Mesendoderm (in vitro differentiated cells): ENCODE data around the gene ADGRG6.

Source experiments
- DNase-seq: peaks from one replicate; pipeline ENCODE4 v3.0.0; 2013
- H2AK5ac ChIP-seq: 2 replicates; pipeline ENCODE4 v1.6.1; 2013; ENCODE audit warnings: low read length, inconsistent platforms
- H2BK120ac ChIP-seq: 2 replicates; pipeline ENCODE4 v1.6.1; 2013; ENCODE audit warnings: low read depth, mild to moderate bottlenecking, low read length, moderate library complexity, mixed read lengths
- H2BK15ac ChIP-seq: replicated peaks from 2 replicates; pipeline ENCODE4 v1.6.1; 2013; ENCODE audit warnings: low read depth, mild to moderate bottlenecking, moderate library complexity
- H2BK5ac ChIP-seq: 2 replicates; pipeline ENCODE4 v1.6.1; 2013; ENCODE audit warnings: low read length, inconsistent platforms
- H3K18ac ChIP-seq: 2 replicates; pipeline ENCODE4 v1.6.1; 2013; ENCODE audit warnings: mild to moderate bottlenecking, low read length, mixed read lengths
- H3K23ac ChIP-seq: one replicate; pipeline ENCODE4 v1.6.1; 2013; ENCODE audit warnings: low read length
- H3K27ac ChIP-seq: 2 replicates; pipeline ENCODE4 v1.5.1; 2013; ENCODE audit warnings: low read depth, mild to moderate bottlenecking, inconsistent platforms, low read length, moderate library complexity
- H3K27me3 ChIP-seq: 2 replicates; pipeline ENCODE4 v1.6.1; 2013; ENCODE audit warnings: low read length, control low read depth, mild to moderate bottlenecking, inconsistent platforms; ENCODE audit not compliant: insufficient read depth, poor library complexity
- H3K36me3 ChIP-seq: 2 replicates; pipeline ENCODE4 v1.6.1; 2013; ENCODE audit warnings: low read length, inconsistent platforms; ENCODE audit not compliant: control insufficient read depth, insufficient read depth
- H3K4ac ChIP-seq: one replicate; pipeline ENCODE4 v1.6.1; 2013; ENCODE audit warnings: low read depth, mild to moderate bottlenecking, low read length, moderate library complexity
- H3K4me1 ChIP-seq: 2 replicates; pipeline ENCODE4 v1.6.1; 2013; ENCODE audit warnings: low read depth, low read length, inconsistent platforms; ENCODE audit not compliant: control insufficient read depth
- H3K4me2 ChIP-seq: 2 replicates; pipeline ENCODE4 v1.6.1; 2013; ENCODE audit warnings: low read length
- H3K4me3 ChIP-seq: 2 replicates; pipeline ENCODE4 v1.5.1; 2013; ENCODE audit warnings: mild to moderate bottlenecking, low read length
- H3K56ac ChIP-seq: one replicate; pipeline ENCODE4 v1.6.1; 2013; ENCODE audit warnings: low read length
- H3K79me1 ChIP-seq: 2 replicates; pipeline ENCODE4 v1.6.1; 2013; ENCODE audit warnings: low read length, inconsistent platforms
- H3K79me2 ChIP-seq: 2 replicates; pipeline ENCODE4 v1.6.1; 2013; ENCODE audit warnings: mild to moderate bottlenecking, low read length; ENCODE audit not compliant: control insufficient read depth, insufficient read depth
- H3K9ac ChIP-seq: 2 replicates; pipeline ENCODE4 v1.6.1; 2013; ENCODE audit warnings: low read length, inconsistent platforms
- H4K5ac ChIP-seq: one replicate; pipeline ENCODE4 v1.6.1; 2013; ENCODE audit warnings: low read length
- H4K8ac ChIP-seq: one replicate; pipeline ENCODE4 v1.6.1; 2013; ENCODE audit warnings: low read depth, mild to moderate bottlenecking, control low read depth, low read length, moderate library complexity
- WGBS: extraction: QIAGEN DNeasy Blood & Tissue Kit; methylation state at CpG from one replicate; pipeline ENCODE4 v1.1.7; 2013; ENCODE audit warnings: low lambda C conversion rate, missing lambda C conversion rate; ENCODE audit not compliant: insufficient coverage; ENCODE audit errors: extremely low coverage; 5-methylcytosine and 5-hydroxymethylcytosine counted together

Gene ADGRG6

DNA sequence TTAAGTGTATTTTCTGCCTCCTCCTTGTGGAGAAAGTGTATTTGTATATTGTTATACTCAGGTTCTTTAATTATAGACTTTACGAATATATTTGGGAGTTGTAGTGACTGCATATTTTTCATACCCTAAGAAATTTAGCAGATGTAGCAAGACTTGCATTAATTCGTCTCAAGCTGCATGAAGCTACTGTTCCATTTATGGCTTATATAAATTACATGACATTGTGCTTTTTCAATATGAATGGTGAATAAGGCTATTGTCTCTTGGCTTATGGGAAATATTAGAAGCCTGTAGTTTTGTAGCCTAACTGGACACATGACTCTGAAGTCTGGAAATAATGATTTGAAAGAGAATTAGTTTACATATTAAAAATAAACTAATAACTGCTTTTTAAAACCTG is 2.4 kb downstream of the ADGRG6 start:
- H3K4me3 ChIP-seq = no peak overlapping the region

GRCh38 chr6:142306736-142307135 is 4.9 kb downstream of the ADGRG6 start:
- Histone ChIP-seq H4K5ac (no peak overlapping the region), H3K4ac (no peak overlapping the region), H2BK5ac (no peak overlapping the region), H3K23ac (no peak overlapping the region), H3K27ac (no peak overlapping the region), H3K79me2 (no peaks in the 10 kb centered on the region), H3K9ac (no peak overlapping the region), H3K4me3 (no peak overlapping the region), H3K18ac (no peak overlapping the region), H3K4me2 (no peak overlapping the region), H3K79me1 (no peaks in the 10 kb centered on the region), H2BK120ac (no peak overlapping the region), H3K36me3 (no peaks in the 10 kb centered on the region), H2BK15ac (no peak overlapping the region), H2AK5ac (no peak overlapping the region), H3K4me1 (no peaks in the 10 kb centered on the region), H3K56ac (no peak overlapping the region), H4K8ac (no peak overlapping the region), H3K27me3 (no peaks in the 10 kb centered on the region)
- peak; percentile 67 for DNase-seq
- no CpG with 5 or more reads among the region's 1 CpG for WGBS

More for the DNA sequence above, 2.4 kb downstream of the ADGRG6 start:
- Histone ChIP-seq H3K23ac (no peak overlapping the region), H3K9ac (no peak overlapping the region), H3K27ac (no peak overlapping the region), H3K56ac (no peak overlapping the region), H2BK15ac (no peak overlapping the region), H3K18ac (no peak overlapping the region), H3K4me1 (no peaks in the 10 kb centered on the region), H3K36me3 (no peaks in the 10 kb centered on the region), H2BK120ac (no peak overlapping the region), H3K79me1 (no peaks in the 10 kb centered on the region), H4K5ac (no peak overlapping the region), H3K27me3 (no peaks in the 10 kb centered on the region), H3K79me2 (no peaks in the 10 kb centered on the region), H4K8ac (no peak overlapping the region), H3K4me2 (no peak overlapping the region), H3K4ac (no peak overlapping the region), H2BK5ac (no peak overlapping the region), H2AK5ac (no peak overlapping the region)
- no CpG with 5 or more reads among the region's 2 CpGs for WGBS
- DNase-seq = no peak

DNA sequence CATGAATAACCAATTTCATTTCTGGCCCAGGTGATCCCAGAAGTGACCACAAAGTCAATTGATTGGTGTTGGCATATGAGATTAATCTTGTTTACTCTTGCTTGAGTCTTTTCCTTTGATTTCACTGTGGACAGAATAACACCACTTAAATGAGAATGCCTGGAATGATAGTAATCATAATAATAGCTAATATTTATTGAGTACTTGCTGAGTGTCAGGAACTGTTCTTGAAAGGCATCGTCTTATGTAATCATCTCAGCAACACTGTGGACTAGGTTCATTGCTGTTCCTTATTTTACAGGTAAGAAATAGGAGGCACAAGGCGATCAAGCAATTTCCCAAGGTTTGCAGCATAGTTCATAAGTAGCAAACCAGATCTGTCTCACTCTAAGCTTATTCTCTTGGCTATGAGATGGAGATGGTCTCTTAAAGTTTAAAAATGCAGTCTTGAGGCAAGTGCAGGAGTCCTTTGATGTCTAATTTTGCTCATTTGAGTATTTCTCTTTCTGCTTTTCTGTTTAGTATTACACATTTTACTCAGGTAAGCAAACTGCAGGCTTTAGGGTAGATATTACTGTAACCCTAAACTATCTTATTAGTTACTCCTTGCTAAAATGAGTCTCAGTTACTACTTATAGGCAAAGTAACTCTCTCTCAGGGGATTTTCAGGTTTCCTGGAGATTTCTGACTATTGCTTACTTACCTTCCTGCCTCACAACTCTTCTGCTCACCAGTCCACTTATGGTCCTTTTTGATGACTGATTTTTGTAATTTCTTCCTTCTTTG is 6.3 kb downstream of the ADGRG6 start:
- H3K23ac ChIP-seq = no peak overlapping the region
- H3K4me3 ChIP-seq = no peak overlapping the region
- H3K9ac ChIP-seq = no peak overlapping the region
- H3K56ac ChIP-seq = no peak overlapping the region
- H4K8ac ChIP-seq = no peak overlapping the region
- no peak overlapping the region for H2BK15ac ChIP-seq
- H3K4me1 ChIP-seq = no peaks in the 10 kb centered on the region
- no peak overlapping the region for H2BK5ac ChIP-seq
- no peaks in the 10 kb centered on the region for H3K79me1 ChIP-seq
- no peak overlapping the region for H2AK5ac ChIP-seq
- no peak for DNase-seq
- H4K5ac ChIP-seq = no peak overlapping the region
- H3K27me3 ChIP-seq = no peaks in the 10 kb centered on the region
- no peaks in the 10 kb centered on the region for H3K36me3 ChIP-seq
- no CpG with 5 or more reads among the region's 2 CpGs for WGBS
- no peak overlapping the region for H2BK120ac ChIP-seq
- no peak overlapping the region for H3K18ac ChIP-seq
- no peak overlapping the region for H3K27ac ChIP-seq
- H3K4ac ChIP-seq = no peak overlapping the region
- H3K79me2 ChIP-seq = no peaks in the 10 kb centered on the region
- H3K4me2 ChIP-seq = no peak overlapping the region

DNA sequence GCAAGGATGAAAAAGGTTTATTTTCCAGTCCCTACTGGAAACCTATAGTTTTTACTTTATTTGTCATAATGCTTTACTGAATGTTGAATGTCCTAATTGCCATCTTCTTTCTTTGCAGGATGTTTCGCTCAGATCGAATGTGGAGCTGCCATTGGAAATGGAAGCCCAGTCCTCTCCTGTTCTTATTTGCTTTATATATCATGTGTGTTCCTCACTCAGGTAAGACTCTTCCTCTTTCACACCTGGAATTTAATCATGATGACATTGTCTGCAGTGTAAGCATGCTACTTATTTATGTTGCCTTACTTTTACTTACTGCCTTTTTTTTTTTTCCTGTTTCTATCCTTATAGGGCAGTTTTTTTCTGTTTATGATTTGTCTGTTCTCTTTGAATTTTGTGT is 7.6 kb downstream of the ADGRG6 start:
- Histone ChIP-seq H3K79me1 (no peaks in the 10 kb centered on the region), H3K27me3 (no peaks in the 10 kb centered on the region), H3K27ac (no peak overlapping the region), H3K56ac (no peak overlapping the region), H4K8ac (no peak overlapping the region), H4K5ac (no peak overlapping the region), H3K23ac (no peak overlapping the region), H3K4me2 (no peak overlapping the region), H2AK5ac (no peak overlapping the region), H3K79me2 (no peaks in the 10 kb centered on the region), H3K9ac (no peak overlapping the region), H3K4ac (no peak overlapping the region), H3K18ac (no peak overlapping the region), H2BK15ac (no peak overlapping the region), H2BK5ac (no peak overlapping the region), H3K4me3 (no peak overlapping the region), H3K36me3 (no peaks in the 10 kb centered on the region), H2BK120ac (no peak overlapping the region), H3K4me1 (no peaks in the 10 kb centered on the region)
- WGBS = no CpG with 5 or more reads among the region's 2 CpGs
- DNase-seq = no peak

DNA sequence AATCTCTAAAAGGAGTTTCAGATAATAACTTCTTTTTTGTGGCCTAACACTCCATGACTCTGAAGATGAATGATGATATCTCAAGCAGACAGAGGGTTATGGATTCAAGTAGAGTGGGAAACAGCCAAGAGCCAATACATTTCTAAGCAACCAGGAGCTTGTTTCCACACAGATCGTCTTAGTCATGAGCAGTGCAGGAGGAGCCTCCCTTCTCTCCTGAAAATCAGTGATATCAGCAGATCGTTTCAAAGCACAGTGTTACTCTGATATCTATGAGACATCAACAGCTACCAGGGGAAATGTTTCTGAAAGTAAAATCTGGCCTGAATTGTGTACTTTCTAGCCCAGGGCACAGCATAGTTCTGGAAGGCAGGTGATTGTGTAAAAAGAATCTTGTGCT is 11.5 kb downstream of the ADGRG6 start:
- H3K4me2 ChIP-seq = no peak overlapping the region
- H2BK120ac ChIP-seq = no peak overlapping the region
- no peaks in the 10 kb centered on the region for H3K79me1 ChIP-seq
- H2AK5ac ChIP-seq = no peak overlapping the region
- H3K27ac ChIP-seq = no peak overlapping the region
- H4K5ac ChIP-seq = no peak overlapping the region
- H2BK5ac ChIP-seq = no peak overlapping the region
- no peak overlapping the region for H4K8ac ChIP-seq
- H3K23ac ChIP-seq = no peak overlapping the region
- DNase-seq = no peak
- whole genome bisulfite sequencing = no CpG with 5 or more reads among the region's 2 CpGs
- H3K27me3 ChIP-seq = no peaks in the 10 kb centered on the region
- H3K9ac ChIP-seq = no peak overlapping the region
- H3K4ac ChIP-seq = no peak overlapping the region
- H3K4me1 ChIP-seq = no peaks in the 10 kb centered on the region
- no peak overlapping the region for H3K4me3 ChIP-seq
- no peak overlapping the region for H3K18ac ChIP-seq
- H3K36me3 ChIP-seq = no peaks in the 10 kb centered on the region
- no peak overlapping the region for H2BK15ac ChIP-seq
- H3K56ac ChIP-seq = no peak overlapping the region
- no peaks in the 10 kb centered on the region for H3K79me2 ChIP-seq
